B cell (primary cell): ENCODE data around the gene SLC39A11.

Experiments
- EZH2 ChIP-seq: IDR thresholded peaks from 2 replicates; pipeline ENCODE4 v1.6.1; 2012; ENCODE audit warnings: borderline replicate concordance, low read depth, mild to moderate bottlenecking, moderate library complexity, low read length; ENCODE audit not compliant: insufficient read depth, poor library complexity, severe bottlenecking
- TF ChIP-seq, protein P1 (sequence below): fragments of 200-600 bp; IDR thresholded peaks from one replicate; pipeline ENCODE4 v1.8.0; 2022; ENCODE audit warnings: antibody characterized with exemption, mild to moderate bottlenecking

DNA sequence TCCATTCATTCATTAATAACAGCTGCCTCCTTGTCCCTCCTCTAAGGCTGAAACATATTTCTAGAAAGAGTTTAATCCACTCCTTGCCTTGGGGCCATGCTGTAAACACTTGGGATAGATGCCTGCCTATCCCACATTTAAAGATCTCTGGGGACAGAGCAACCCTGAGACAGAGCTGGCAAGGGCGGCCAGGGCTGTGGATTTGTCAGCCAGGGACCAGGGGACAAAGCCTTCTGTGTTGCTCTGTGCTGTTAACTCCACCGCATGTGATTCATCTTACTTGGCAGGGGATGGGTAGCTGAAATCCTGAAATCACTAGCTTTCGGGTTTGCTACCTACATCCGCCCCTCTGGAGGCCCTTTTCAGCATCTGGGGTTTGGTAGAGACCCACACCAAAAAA is 392.9 kb downstream of the SLC39A11 start:
- TF ChIP-seq EZH2: no peak
- TF ChIP-seq, protein P1, sequence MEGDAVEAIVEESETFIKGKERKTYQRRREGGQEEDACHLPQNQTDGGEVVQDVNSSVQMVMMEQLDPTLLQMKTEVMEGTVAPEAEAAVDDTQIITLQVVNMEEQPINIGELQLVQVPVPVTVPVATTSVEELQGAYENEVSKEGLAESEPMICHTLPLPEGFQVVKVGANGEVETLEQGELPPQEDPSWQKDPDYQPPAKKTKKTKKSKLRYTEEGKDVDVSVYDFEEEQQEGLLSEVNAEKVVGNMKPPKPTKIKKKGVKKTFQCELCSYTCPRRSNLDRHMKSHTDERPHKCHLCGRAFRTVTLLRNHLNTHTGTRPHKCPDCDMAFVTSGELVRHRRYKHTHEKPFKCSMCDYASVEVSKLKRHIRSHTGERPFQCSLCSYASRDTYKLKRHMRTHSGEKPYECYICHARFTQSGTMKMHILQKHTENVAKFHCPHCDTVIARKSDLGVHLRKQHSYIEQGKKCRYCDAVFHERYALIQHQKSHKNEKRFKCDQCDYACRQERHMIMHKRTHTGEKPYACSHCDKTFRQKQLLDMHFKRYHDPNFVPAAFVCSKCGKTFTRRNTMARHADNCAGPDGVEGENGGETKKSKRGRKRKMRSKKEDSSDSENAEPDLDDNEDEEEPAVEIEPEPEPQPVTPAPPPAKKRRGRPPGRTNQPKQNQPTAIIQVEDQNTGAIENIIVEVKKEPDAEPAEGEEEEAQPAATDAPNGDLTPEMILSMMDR: no peak
